Testis (tissue), 3 donors: ENCODE data around the gene KIF21B. TPM values are rescaled to one million over a fixed set of nuclear protein-coding genes. Genes with fewer than 3 reads are reported as not detected.

Experiments
- DNase-seq: peaks from one replicate; pipeline ENCODE4 v3.0.0-alpha.2; 2019
- H3K27ac ChIP-seq, 2 donors: fragments of 200-600 bp; sonication (generic); one replicate each; pipeline ENCODE4 v1.5.1; 2019
- H3K27me3 ChIP-seq: fragments of 200-600 bp; sonication (generic); one replicate; pipeline ENCODE4 v1.5.1; 2019
- H3K36me3 ChIP-seq: fragments of 200-600 bp; sonication (generic); one replicate; pipeline ENCODE4 v1.5.1; 2017; ENCODE audit warnings: low read depth; ENCODE audit errors: missing control alignments
- H3K4me1 ChIP-seq: fragments of 200-600 bp; sonication (generic); one replicate; pipeline ENCODE4 v1.5.1; 2019
- H3K4me3 ChIP-seq, 2 donors: fragments of 200-600 bp; sonication (generic); one replicate each; pipeline ENCODE4 v1.5.1; 2017 to 2019
- H3K9me3 ChIP-seq: fragments of 200-600 bp; sonication (generic); one replicate; pipeline ENCODE4 v1.5.1; 2017
- CTCF ChIP-seq, 3 experiments: fragments of 450-650 bp in 2 of 3; fragments of 200-600 bp in 1 of 3; sonication (generic) in 1 of 3; IDR thresholded peaks; one replicate each; pipeline ENCODE4 v1.5.1; 2016 to 2019; ENCODE audit warnings: antibody characterized with exemption in 3 of 3, mild to moderate bottlenecking in 2 of 3, moderate library complexity in 1 of 3
- POLR2A ChIP-seq: fragments of 450-650 bp; IDR thresholded peaks from one replicate; pipeline ENCODE4 v1.6.1; 2017; ENCODE audit warnings: antibody characterized with exemption, mild to moderate bottlenecking, moderate library complexity
- WGBS, 2 donors: methylation state at CpG; one replicate each; pipeline ENCODE4 v1.1.5; 2018; 5-methylcytosine and 5-hydroxymethylcytosine counted together
- intact Hi-C: fragments of 100-400 bp; cut with DNase I; formaldehyde crosslinking; loops from one replicate; pipeline ENCODE4 v1.15.1; 2023; ENCODE audit warnings: low total_unique reads
- polyA plus RNA-seq: library from polyadenylated mRNA; stranded (reverse); fragments of 350-450 nt; fragmentation: Illumina TruSeq; extraction: RNeasy Lipid Tissue Mini Kit (QIAGEN cat#74804); gene quantifications from one replicate; pipeline ENCODE4 v1.2.3, GENCODE V29; 2014; ENCODE audit warnings: low read depth, low replicate concordance; ENCODE audit not compliant: insufficient read depth
- total RNA-seq, 2 donors: library from RNA; depleted of rRNA; stranded (reverse); fragments of >200 nt; gene quantifications; one replicate each; pipeline ENCODE4 v1.2.3, GENCODE V29; 2016

The KIF21B gene
- total and polyA plus RNA-seq, 3 donors from 2014 or later, result 23.3 to 32.7 (median 32.3) TPM

DNA sequence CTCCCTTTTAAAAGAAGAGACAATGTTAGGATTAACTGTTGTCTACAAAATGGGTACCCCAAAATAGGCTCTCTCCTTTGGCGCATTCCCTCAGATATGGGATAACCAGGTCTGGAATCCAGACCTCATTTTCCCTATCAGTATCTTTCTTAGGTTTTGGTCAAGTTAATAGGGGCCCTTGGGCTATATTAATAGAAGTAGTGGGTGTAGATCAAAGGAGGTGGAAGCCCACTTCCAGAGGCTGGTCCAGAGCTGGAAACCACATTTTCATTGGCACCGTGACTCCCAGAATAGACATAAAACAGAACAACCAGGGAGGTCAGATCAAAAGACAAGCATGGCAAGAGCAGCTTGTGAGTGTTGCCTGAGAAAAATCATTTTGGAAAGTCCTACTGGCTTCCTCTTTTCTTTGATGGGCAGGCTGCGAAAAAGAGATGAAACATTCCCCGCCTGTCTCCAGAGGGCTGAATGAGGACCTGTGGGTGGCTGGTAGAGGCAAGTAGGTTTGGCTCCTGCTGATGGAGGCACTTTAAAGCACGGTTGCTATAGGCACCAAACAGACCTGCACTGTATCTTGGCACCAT is 25.8 kb upstream of the KIF21B start:
- TF ChIP-seq CTCF (IDR thresholded peaks at IDR 0.05) (no peak), POLR2A (no peak)
- no peak for DNase-seq
- intact Hi-C loops, result no loop called here
- peaks cover under 1% of the 10 kb centered on the region for H3K4me1 ChIP-seq
- no peak overlapping the region for H3K27ac ChIP-seq
- no peaks in the 10 kb centered on the region for H3K36me3 ChIP-seq
- 92 to 94% methylated on average over 5 of the region's 5 CpGs for WGBS, 2 donors
- no peaks in the 10 kb centered on the region for H3K9me3 ChIP-seq
- no peak overlapping the region for H3K4me3 ChIP-seq
- H3K27me3 ChIP-seq, result no peaks in the 10 kb centered on the region

DNA sequence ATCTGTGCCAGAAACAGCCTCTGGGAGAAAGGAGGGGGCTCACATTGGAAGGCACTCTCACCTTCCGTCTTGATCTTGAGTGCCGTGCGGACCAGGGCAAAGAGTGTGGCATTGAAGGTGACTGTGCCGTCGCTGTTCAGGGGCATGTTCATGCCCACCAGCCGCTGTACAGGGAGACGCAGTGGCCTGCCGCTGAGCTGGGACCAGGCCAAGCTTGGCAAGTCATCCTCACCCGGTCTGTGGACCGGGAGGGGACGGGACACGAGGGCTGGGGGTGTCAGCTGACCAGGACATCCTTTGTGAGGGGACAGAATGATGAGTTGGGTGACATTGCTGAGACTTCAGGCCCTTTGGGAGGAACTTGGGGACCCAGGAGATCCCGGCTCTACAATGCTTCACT is 25.0 kb upstream of the KIF21B start:
- H3K36me3 ChIP-seq, result no peaks in the 10 kb centered on the region
- no peak for TF ChIP-seq POLR2A
- TF ChIP-seq CTCF (IDR thresholded peaks at IDR 0.05), result no peak
- intact Hi-C loops, result no loop called here

DNA sequence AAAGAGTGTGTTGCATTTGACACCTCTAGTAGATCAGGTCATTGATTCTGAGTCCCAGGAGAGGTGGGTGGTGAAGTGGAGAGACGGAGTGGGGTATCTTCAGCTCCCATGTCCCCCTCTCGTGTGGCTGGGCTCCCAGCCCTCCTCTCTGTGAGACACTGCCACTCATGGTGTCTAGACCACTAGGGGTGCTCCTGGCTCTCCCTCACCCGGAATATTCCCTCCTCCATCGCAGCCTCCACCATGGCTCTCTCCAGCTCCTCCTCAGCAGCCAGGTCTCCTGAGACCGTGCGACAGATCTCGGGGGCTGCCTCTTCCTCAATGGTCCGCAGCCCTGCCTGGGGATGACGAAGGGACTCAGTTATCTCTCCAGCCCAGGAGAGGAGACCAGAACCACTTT is 20.6 kb upstream of the KIF21B start:
- no peaks in the 10 kb centered on the region for H3K9me3 ChIP-seq
- WGBS, 2 donors, result 83 to 86% methylated on average over 8 to 9 of the region's 9 CpGs
- no peaks in the 10 kb centered on the region for H3K27me3 ChIP-seq
- no peak for DNase-seq
- intact Hi-C loops, result loop anchor here (5.0 kb wide), 1 partner anchor 67 kb away; no protein-coding TSS in a partner anchor
- H3K4me1 ChIP-seq, result peaks cover 4% of the 10 kb centered on the region
- no peaks in the 10 kb centered on the region for H3K36me3 ChIP-seq
- H3K4me3 ChIP-seq, result no peak overlapping the region
- no peak overlapping the region for H3K27ac ChIP-seq
- TF ChIP-seq POLR2A, result no peak
- TF ChIP-seq CTCF (IDR thresholded peaks at IDR 0.05), result no peak

More for the DNA sequence above, 25.0 kb upstream of the KIF21B start:
- H3K9me3 ChIP-seq, result no peaks in the 10 kb centered on the region
- no peaks in the 10 kb centered on the region for H3K27me3 ChIP-seq
- no peaks in the 10 kb centered on the region for H3K4me1 ChIP-seq
- no peak overlapping the region for H3K27ac ChIP-seq
- WGBS, 2 donors, result 91 to 92% methylated on average over 10 to 13 of the region's 13 CpGs
- no peak overlapping the region for H3K4me3 ChIP-seq
- DNase-seq, result no peak

GRCh38 chr1:201042779-201043461 is 19.4 kb upstream of the KIF21B start:
- 44 to 66% methylated on average over 13 of the region's 13 CpGs for WGBS, 2 donors
- TF ChIP-seq CTCF (IDR thresholded peaks at IDR 0.05), result peak; percentile 70 to 85 (median 84)
- no peak for TF ChIP-seq POLR2A
- DNase-seq, result peak; percentile 79
- Histone ChIP-seq H3K27ac (no peak overlapping the region), H3K27me3 (no peaks in the 10 kb centered on the region), H3K36me3 (no peaks in the 10 kb centered on the region), H3K4me3 (no peak overlapping the region), H3K9me3 (no peaks in the 10 kb centered on the region), H3K4me1 (peaks cover 4% of the 10 kb centered on the region)
- intact Hi-C loops, result loop anchor here (5.0 kb wide), 1 partner anchor 66 kb away; no protein-coding TSS in a partner anchor
